Measurements from ENCODE around the gene F3.
"Not testable (repeated sequence)": the region's sequence is repeated elsewhere in the genome, so short reads cannot be mapped to it uniquely, and the experiment has no call there.

Gene F3

GRCh38 chr1:94579876-94580294, 38.3 kb upstream of the F3 start:
- TF ChIP-seq POLR2A (IDR thresholded peaks at IDR 0.05; ENCODE audit: extremely low read depth, insufficient read length) (no peak), MYC (IDR thresholded peaks at IDR 0.05; ENCODE audit: low read depth, low read length) (no peak)
- TF ChIP-seq, protein P1, sequence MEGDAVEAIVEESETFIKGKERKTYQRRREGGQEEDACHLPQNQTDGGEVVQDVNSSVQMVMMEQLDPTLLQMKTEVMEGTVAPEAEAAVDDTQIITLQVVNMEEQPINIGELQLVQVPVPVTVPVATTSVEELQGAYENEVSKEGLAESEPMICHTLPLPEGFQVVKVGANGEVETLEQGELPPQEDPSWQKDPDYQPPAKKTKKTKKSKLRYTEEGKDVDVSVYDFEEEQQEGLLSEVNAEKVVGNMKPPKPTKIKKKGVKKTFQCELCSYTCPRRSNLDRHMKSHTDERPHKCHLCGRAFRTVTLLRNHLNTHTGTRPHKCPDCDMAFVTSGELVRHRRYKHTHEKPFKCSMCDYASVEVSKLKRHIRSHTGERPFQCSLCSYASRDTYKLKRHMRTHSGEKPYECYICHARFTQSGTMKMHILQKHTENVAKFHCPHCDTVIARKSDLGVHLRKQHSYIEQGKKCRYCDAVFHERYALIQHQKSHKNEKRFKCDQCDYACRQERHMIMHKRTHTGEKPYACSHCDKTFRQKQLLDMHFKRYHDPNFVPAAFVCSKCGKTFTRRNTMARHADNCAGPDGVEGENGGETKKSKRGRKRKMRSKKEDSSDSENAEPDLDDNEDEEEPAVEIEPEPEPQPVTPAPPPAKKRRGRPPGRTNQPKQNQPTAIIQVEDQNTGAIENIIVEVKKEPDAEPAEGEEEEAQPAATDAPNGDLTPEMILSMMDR (IDR thresholded peaks at IDR 0.05; ENCODE audit: low read depth, low read length): no peak
- TF ChIP-seq, protein P2, sequence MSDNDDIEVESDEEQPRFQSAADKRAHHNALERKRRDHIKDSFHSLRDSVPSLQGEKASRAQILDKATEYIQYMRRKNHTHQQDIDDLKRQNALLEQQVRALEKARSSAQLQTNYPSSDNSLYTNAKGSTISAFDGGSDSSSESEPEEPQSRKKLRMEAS (IDR thresholded peaks at IDR 0.05; ENCODE audit: low read depth, low read length): no peak
- no peak overlapping the region for H3K4me3 ChIP-seq (ENCODE audit: low read depth, low read length)
- DNase-seq (ENCODE audit: low read depth): no peak

GRCh38 chr1:94578856-94579255, 37.3 kb upstream of the F3 start:
- DNase-seq (ENCODE audit: low read depth): no peak
- no peak overlapping the region for H3K4me3 ChIP-seq (ENCODE audit: low read depth, low read length)

GRCh38 chr1:94573917-94574316, 32.4 kb upstream of the F3 start:
- not testable (repeated sequence) for DNase-seq (ENCODE audit: low read depth); H3K4me3 ChIP-seq (ENCODE audit: low read depth, low read length)

More at GRCh38 chr1:94578856-94579255, 37.3 kb upstream of the F3 start:
- TF ChIP-seq, protein P2 (IDR thresholded peaks at IDR 0.05; ENCODE audit: low read depth, low read length): no peak
- TF ChIP-seq MYC (IDR thresholded peaks at IDR 0.05; ENCODE audit: low read depth, low read length): no peak
- no peak for TF ChIP-seq POLR2A (IDR thresholded peaks at IDR 0.05; ENCODE audit: extremely low read depth, insufficient read length)
- TF ChIP-seq, protein P1 (IDR thresholded peaks at IDR 0.05; ENCODE audit: low read depth, low read length): no peak

DNA sequence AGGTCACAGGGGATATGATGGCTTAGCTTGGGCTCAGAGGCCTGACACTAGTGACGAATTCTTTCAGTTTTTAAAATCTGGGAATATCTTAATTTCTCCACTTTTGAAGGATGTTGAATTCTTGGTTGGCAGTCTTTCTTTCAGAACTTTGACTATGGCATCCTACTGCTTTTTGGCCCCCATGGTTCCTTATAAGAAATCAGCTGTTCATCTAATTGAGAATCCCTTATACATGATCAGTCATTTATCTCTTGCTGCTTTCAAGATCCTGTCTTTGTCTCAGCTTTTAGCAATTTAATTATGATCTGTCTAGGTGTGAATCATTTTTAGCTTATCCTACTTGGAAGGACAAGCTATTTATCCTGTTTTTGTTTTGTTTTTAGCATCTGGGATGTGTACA, 31.2 kb upstream of the F3 start:
- DNase-seq (ENCODE audit: low read depth): no peak
- no peak overlapping the region for H3K4me3 ChIP-seq (ENCODE audit: low read depth, low read length)
- no peak for TF ChIP-seq MYC (IDR thresholded peaks at IDR 0.05; ENCODE audit: low read depth, low read length)

DNA sequence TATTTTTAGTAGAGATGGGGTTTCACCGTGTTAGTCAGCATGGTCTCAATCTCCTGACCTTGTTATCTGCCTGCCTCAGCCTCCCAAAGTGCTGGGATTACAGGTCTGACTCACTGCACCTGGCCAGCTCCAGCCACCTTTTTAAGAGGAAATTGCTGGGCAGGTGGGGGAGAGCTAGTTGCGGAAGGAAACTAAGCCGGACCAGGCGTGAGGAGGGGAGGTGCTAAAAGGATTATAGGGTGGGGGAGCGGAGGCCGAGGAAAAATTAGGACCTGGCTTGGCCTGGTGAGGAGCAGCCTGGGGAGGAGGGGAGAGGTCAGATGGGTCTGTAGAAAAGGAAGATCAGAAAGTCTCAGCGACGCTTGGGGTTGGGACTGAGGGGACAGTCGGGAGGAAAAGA, 29.4 kb upstream of the F3 start:
- H3K4me3 ChIP-seq (ENCODE audit: low read depth, low read length); DNase-seq (ENCODE audit: low read depth): not testable (repeated sequence)

DNA sequence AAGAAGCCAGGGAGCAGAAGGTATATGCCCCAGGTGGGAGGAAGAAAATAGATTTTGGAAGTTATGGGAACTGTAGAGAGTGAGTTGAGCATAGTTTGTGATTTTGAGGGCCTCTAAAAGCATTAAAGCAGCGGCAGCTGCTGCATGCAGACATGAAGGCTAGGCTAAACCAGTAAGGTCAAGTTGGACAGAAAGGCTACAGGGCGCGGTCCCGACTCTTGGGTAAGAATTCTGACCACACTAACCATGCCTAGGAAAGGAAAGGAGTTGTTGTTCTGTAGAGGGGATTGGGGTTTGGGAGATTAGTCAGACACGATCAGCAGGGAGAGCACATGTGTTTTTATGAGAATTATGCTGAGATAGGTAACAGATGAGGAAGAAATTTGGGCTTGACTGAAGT, 27.2 kb upstream of the F3 start:
- not testable (repeated sequence) for H3K4me3 ChIP-seq (ENCODE audit: low read depth, low read length); DNase-seq (ENCODE audit: low read depth)

- DNase-seq (ENCODE audit: low read depth); H3K4me3 ChIP-seq (ENCODE audit: low read depth, low read length): not testable (repeated sequence)
Observed at GRCh38 chr1:94567975-94568607, 26.5 kb upstream of the F3 start.

DNA sequence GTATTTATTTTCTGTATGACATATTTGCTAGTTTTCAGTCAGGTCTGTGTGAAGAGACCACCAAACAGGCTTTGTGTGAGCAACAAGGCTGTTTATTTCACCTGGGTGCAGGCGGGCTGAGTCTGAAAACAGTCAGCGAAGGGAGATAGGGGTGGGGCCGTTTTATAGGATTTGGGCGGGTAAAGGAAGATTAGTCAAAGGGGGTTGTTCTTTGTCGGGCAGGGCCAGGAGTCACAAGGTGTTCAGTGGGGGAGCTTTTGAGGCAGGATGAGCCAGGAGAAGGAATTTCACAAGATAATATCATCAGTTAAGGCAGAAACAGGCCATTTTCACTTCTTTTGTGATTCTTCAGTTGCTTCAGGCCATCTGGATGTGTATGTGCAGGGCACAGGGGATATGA, 24.9 kb upstream of the F3 start:
- not testable (repeated sequence) for DNase-seq (ENCODE audit: low read depth); H3K4me3 ChIP-seq (ENCODE audit: low read depth, low read length)

GRCh38 chr1:94565901-94566300, 24.3 kb upstream of the F3 start:
- DNase-seq (ENCODE audit: low read depth): no peak
- no peak overlapping the region for H3K4me3 ChIP-seq (ENCODE audit: low read depth, low read length)
- TF ChIP-seq, protein P1 (IDR thresholded peaks at IDR 0.05; ENCODE audit: low read depth, low read length): no peak
